HG03175 (cell line): Measurements from ENCODE around the gene PALS2.

Experiments
- ATAC-seq: cut with Tn5 transposase; IDR thresholded peaks from one replicate; pipeline ENCODE4 v1.9.1; 2021; ENCODE audit warnings: mild to moderate bottlenecking, moderate library complexity; ENCODE audit not compliant: unreplicated experiment

Gene PALS2

DNA sequence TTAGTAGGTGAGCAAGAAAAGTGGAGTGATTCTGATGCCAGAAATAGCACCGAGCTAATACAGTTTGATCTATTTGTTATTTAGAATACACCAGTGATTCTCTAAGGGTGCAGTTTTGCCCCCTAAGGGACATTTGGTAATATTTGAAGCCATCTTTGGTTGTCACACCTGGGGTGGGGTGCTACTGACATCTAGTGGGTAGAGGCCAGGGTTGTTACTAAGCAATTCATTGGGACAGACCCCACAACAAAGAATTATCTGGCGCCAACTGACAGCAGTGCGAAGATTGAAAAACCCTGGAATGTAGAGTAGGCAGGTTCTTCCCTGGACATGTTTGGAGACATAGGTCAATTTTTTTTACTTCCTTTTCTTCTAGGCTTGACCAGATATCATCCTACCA is 14.6 kb downstream of the PALS2 start:
- peak; percentile 70 for ATAC-seq

DNA sequence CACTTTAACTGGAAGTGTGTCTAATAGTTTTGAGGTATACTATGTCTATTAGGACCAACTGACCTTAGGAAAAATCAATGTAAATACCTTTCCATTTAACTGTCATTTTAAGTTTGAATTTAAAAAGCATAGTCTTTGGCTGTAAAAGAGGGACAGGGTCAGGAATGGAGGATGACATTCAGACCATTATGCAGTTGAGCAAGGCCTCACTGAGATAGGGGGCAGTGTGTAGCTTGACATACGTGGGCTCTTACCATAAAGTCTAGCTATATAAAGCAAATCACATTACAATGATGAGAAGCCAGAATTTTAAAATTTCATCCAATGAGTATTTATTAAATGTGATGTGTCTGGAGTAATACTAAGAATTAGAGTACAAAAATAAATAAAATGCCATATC is 17.9 kb downstream of the PALS2 start:
- no peak for ATAC-seq

DNA sequence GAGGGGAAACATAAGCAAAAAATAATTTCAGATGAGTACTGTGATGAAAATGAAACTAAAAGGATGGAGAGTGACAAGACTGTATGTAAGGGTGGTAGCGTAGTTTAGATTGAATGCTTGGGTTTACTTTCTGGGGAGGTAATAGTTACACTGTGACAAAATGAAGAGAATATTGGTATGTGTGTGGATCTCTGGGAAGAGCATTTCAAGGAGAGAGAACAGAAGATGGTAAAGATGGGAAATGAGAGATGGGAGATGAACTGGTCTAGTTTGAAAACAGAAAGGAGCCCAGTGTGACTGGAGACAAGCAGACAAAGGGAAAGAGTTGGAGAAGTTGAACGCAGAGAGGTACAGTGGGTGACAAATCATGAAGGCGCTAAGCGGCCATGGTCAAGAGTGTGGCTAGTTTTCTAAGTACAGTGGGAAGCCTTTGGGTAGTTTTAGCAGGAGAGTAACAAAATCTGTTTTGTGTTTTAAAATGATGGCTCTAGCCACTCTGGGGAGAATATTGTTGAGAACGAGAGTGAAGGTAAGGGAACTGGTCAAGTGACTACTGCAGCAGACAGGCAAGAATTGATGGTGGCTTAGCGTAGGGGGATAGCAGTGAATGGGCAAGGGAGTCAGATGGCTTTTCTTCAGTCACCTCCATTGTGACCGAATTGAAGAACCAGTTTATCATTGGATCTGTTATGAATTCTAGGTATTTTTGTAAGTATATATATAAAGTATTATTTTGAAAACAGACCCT is 22.6 kb downstream of the PALS2 start:
- peak; percentile 77 for ATAC-seq

DNA sequence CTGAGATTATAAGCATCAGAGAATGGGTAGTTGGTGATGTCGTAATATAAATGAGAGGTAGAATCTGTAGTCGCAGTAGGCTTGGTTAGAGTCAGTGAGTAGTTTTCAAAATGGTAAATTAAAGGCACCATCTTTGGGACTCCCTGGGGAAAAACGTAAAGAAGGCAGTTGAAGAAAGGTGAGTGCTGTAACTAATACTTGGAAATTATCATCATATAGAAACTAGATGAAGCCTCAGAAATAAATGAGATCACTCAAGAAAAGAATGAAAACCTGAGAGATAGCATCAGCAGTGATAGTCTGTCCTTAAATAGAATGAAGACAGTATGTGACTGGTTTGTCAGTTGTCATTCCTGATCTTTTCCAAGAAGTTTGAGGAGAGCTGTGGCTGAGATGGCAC is 23.8 kb downstream of the PALS2 start:
- ATAC-seq: no peak

DNA sequence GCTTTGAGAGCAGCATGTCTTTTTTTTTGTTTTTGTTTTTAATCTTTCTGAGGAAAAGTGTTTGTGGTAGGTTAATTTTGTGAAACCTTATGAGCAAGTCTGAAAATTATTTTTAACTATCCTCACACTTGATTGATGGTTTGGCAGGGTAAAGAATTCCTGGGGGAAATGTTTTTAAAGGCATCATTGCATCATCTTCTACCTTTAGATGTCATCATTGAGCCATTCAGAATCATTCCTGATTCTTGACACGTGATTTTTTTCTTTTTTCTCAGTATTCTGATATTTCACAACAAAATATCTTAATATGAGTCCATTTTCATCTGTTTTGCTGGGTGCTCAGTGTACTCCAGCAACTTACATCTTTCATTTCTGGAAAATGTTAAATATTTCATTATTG is 28.3 kb downstream of the PALS2 start:
- no peak for ATAC-seq

DNA sequence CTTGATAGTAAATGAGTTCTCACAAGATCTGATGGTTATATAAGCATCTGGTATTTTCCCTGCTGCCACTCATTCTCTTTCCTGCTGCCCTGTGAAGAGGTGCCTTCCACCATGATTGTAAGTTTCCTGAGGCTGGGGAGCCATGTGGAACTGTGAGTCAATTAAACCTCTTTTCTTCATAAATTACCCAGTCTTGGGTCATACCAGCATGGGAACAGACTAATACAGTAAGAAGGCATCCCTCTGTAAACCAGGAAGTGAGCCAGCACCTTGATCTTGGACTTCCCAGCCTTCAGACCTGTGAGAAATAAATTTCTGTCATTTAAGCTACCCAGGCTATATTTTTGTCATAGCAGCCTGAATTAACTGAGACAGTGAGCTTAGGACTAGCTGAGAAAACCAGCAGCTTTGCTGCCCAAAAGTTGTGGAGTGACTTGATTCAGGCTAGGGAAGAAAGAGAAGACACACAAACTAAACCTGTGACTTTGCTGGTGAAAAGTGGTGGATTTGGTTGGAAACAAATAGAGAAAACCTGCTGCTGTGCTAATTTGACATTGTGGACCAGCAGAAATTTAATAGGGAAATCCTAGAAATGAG is 29.7 kb downstream of the PALS2 start:
- no peak for ATAC-seq

DNA sequence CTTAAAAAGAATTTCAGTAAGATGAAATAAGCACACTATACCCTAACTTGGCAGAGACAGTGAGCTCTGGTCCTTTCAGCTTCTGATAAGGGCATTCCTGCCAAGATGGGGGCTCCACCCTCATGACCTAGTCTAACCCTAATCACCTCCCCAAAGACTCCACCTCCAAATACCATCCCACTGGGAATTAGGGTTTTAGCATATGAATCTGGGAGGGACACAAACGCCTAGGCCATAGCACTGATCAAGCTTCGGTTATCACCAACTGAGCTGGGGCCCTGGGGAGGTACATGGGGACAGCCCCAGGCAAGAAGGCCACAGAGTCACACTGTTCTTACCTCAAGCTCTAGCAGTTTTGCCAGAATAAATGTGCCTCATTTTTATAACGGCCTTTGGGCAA is 31.4 kb downstream of the PALS2 start:
- ATAC-seq: no peak

DNA sequence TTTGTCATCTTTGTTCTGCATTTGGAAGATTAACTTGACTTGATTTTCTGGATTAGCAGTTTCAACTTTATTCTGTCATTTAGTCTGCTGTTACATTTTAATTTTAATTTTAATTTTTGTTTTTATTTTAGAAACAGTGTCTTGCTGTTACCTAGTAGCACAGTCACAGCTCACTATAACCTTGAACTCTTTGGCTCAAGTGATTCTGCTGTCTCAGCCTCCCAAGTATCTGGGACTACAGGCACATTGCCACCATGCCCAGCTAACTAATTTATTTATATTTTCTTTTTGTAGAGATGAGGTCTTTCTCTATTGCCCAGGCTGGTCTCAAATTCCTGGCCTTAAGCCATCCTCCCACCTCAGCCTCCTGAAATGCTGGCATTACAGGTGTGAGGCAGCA is 35.3 kb downstream of the PALS2 start:
- ATAC-seq: no peak

DNA sequence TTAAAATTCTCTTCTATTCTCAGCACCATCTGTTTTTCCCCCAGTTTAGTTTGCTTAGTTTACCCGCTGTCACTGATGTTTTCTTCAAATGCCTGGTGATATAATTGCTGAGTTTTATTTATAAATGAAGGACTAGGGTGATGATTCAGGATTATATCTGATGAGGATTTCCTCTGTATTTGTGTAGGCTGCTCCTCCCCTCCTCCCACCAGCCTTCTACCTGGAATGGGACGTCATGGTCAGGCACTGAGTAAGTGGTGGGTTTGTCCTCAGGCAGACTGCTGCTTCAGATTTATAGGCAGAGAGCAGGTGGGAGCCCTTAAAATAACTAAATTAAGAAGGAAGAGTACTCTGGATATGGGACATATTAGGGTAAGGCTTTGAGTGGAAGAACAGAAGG is 35.8 kb downstream of the PALS2 start:
- ATAC-seq: no peak

DNA sequence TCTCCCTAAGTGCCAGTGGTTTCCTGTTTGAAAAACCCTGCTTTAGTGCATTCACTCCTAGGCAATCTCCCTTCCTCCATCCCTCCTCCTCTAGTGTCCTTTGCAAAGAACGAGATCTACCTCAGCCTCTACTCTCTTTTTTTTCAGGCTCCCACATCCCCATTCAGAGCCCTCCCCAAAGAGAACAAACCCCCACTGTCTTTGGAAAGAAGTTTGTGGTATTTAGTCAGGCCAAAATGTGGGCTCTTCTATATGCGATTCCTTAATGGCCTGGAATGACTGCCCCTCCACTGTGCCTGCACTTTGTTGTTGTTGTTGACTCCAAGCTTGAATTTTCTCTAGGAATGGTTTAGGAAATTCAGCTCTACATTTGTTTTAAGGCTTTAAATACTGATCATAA is 36.3 kb downstream of the PALS2 start:
- no peak for ATAC-seq

DNA sequence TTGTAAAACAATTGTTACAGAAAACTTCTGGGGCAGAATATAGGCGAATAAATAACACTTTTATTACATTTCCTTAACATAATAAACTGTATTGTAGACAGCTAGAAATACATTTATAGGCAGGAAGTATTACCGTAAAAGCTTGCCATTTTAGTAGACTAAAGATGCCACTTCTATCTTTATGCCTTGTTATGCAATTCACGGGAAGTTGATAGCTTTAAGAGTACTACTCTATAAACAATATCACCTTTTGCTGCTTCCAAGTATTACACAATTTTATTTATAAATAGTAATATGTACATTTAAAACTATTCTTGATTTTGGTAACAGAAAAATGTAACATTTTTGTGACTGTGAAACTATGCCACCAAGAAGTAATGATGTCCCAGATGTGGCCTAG is 37.9 kb downstream of the PALS2 start:
- no peak for ATAC-seq

DNA sequence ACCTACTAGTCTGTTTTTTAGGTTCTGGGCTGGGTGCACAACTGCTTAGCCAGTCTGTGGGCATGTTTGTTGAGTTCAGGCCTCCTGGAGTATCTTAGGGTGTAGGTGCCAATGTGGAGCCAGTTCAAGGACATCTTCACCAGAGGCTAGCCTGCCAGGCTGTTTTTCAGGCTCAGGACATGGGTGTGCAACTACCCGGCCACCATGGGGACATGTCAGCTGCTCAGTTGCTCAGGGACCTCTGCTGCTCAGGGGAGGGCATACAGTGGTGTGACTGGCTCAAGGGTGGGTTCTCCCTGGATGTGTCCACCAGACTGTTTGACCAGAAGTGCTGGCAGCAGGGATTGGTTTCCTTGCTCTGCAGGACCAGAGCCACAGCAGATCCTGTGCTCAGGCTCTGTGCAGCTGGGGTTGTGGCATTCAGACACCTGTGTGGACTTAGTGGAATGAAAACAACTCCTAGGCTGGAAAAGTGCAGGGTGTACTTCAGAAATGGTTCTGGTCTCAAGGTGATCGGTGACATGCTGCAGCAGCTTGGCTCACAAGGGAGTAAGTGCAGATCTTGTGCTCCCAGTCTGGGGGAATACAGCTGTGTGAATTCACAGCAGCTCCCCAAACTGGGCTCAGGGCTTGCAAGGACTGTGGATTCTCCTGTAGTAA is 44.8 kb downstream of the PALS2 start:
- no peak for ATAC-seq

DNA sequence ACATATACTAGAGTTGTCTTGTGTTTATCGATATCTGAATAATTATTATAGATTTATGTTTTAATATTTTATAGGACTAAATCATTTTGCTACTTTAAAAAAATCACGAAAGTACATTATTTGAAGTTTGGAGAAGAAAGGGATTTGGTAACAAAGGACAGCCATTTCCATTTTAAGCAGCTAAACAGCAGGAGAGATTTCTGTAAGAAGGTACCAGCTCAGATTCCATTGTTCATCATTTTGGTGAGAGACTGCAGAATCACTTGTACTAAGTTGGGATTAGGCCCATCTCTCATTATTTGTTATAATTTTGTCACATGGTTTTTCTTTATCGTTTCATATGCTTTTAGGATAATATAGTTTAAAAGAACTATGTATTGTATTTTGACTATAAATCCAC is 46.7 kb downstream of the PALS2 start:
- no peak for ATAC-seq

DNA sequence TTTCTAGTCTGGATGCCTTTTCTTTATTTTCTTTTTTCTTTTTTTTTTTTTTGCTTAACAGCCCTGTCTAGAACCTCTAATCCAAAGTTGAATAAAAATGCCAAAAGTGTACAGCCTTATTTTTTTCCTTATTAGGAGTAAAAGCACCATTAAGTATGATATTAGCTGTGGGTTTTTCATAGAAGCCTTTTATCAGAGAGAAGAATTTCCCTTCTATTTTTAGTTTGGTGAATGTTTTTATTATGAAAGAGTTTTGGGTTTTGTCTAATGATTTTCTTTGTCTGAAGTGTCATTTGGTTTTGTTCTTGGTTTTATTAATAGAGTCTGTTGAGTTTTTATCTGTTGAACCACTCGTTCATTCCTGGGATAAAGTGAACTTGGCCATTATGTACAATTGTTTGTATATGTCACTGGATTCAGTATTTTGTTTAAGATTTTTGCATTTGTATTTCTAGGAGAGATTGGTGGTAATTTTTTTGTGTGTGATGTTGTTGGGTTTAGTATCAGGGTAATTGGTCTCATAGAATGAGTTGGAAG is 49.5 kb downstream of the PALS2 start:
- no peak for ATAC-seq
